ENCODE measurements around the gene NGDN.

DNA sequence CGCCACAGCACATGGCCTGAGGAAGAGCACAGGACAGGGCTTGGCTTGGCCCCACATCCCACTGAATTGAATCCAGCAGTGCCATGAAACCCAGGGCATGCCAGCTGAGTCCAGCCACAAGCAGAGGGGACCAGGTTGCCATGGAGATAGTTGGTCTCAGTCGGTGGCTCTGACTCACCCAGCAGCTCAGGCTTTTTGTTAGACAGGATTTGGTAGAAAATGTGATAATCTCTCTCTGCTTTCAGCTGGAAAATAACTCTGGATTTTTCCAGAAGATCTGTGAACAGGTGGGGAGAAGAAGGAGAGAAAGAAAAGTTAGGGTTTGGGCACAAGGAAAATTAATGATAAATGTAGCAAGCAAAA lies 38.8 kb upstream of the NGDN start:
- TF ChIP-seq, protein P1, sequence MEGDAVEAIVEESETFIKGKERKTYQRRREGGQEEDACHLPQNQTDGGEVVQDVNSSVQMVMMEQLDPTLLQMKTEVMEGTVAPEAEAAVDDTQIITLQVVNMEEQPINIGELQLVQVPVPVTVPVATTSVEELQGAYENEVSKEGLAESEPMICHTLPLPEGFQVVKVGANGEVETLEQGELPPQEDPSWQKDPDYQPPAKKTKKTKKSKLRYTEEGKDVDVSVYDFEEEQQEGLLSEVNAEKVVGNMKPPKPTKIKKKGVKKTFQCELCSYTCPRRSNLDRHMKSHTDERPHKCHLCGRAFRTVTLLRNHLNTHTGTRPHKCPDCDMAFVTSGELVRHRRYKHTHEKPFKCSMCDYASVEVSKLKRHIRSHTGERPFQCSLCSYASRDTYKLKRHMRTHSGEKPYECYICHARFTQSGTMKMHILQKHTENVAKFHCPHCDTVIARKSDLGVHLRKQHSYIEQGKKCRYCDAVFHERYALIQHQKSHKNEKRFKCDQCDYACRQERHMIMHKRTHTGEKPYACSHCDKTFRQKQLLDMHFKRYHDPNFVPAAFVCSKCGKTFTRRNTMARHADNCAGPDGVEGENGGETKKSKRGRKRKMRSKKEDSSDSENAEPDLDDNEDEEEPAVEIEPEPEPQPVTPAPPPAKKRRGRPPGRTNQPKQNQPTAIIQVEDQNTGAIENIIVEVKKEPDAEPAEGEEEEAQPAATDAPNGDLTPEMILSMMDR (IDR thresholded peaks at IDR 0.05; ENCODE audit: control extremely low read depth in 1 of 3, insufficient read depth in 1 of 3, low read depth in 1 of 3, low read length in 3 of 3) = no peak
- TF ChIP-seq EGR1 (IDR thresholded peaks at IDR 0.05; ENCODE audit: borderline replicate concordance, low read depth, low read length) = no peak
- no peak for TF ChIP-seq EZH2 (IDR thresholded peaks at IDR 0.05; ENCODE audit: low read depth, low read length, severe bottlenecking)
- TF ChIP-seq, protein P2, sequence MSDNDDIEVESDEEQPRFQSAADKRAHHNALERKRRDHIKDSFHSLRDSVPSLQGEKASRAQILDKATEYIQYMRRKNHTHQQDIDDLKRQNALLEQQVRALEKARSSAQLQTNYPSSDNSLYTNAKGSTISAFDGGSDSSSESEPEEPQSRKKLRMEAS (IDR thresholded peaks at IDR 0.05) = no peak
- TF ChIP-seq SP1 (IDR thresholded peaks at IDR 0.05; ENCODE audit: low read depth, low read length) = no peak
- TF ChIP-seq HDAC2 (IDR thresholded peaks at IDR 0.05; ENCODE audit: borderline replicate concordance in 1 of 2, low read depth in 2 of 2, low read length in 2 of 2) = no peak
- no peak for TF ChIP-seq KDM1A (IDR thresholded peaks at IDR 0.05; ENCODE audit: borderline replicate concordance, low read length)
- no peak for TF ChIP-seq POLR2A (IDR thresholded peaks at IDR 0.05; ENCODE audit: control extremely low read depth in 1 of 2, low read depth in 2 of 2, low read length in 2 of 2)
- no peak for TF ChIP-seq HDAC6 (IDR thresholded peaks at IDR 0.05; ENCODE audit: low read depth, low read length)
- no peak for TF ChIP-seq RFX5 (IDR thresholded peaks at IDR 0.05; ENCODE audit: borderline replicate concordance, low read depth, low read length)
- TF ChIP-seq JUN (IDR thresholded peaks at IDR 0.05; ENCODE audit: low read depth, low read length) = no peak
- no peak for TF ChIP-seq PHF8 (conservative IDR thresholded peaks at IDR 0.05; ENCODE audit: low read depth, low read length)
- TF ChIP-seq POLR2AphosphoS5 (IDR thresholded peaks at IDR 0.05; ENCODE audit: low read depth, low read length) = no peak
